Measurements from ENCODE around the gene HTR3A.

The HTR3A gene

DNA sequence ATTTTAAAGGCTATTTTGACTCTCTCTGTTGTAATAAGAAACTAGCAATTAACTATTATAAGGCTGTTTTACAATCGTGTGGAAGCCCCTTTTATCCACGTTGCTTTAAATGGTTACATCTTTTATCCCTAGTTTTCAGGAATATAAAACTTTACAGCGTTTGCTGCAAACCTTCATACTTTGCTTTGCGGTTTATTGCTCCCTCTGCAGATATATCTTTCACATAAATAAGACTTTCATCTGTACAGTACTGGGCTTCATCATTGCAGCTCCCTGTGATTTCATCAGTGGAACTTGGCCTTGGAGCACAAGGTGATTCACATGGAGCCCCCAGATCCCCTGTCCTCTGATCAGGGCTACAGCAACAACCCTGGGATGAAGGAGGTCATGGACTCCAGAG is 25.6 kb downstream of the HTR3A start:
- no peak overlapping the region for H3K4me3 ChIP-seq (ENCODE audit: low read depth, low read length)
- CTCF ChIA-PET = interaction anchor here (3.3 kb wide), 1 partner anchor 260 kb away, joined by 20 read pairs; no protein-coding TSS in a partner anchor
- POLR2A ChIA-PET = no interaction called here
- DNase-seq (ENCODE audit: low read depth, low spot score) = no peak
- TF ChIP-seq, protein P1, sequence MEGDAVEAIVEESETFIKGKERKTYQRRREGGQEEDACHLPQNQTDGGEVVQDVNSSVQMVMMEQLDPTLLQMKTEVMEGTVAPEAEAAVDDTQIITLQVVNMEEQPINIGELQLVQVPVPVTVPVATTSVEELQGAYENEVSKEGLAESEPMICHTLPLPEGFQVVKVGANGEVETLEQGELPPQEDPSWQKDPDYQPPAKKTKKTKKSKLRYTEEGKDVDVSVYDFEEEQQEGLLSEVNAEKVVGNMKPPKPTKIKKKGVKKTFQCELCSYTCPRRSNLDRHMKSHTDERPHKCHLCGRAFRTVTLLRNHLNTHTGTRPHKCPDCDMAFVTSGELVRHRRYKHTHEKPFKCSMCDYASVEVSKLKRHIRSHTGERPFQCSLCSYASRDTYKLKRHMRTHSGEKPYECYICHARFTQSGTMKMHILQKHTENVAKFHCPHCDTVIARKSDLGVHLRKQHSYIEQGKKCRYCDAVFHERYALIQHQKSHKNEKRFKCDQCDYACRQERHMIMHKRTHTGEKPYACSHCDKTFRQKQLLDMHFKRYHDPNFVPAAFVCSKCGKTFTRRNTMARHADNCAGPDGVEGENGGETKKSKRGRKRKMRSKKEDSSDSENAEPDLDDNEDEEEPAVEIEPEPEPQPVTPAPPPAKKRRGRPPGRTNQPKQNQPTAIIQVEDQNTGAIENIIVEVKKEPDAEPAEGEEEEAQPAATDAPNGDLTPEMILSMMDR (IDR thresholded peaks at IDR 0.05; ENCODE audit: insufficient read depth, low read length, missing control alignments) = no peak

GRCh38 chr11:114001416-114001815 is 26.5 kb downstream of the HTR3A start:
- H3K4me3 ChIP-seq (ENCODE audit: low read depth, low read length) = no peak overlapping the region
- TF ChIP-seq, protein P1 (IDR thresholded peaks at IDR 0.05; ENCODE audit: insufficient read depth, low read length, missing control alignments) = no peak
- ChIA-PET POLR2A (no interaction called here), CTCF (interaction anchor here (3.3 to 4.4 kb wide), 2 partner anchors 8 to 260 kb away, joined by 19 to 20 read pairs; no protein-coding TSS in a partner anchor)
- no peak for DNase-seq (ENCODE audit: low read depth, low spot score)

GRCh38 chr11:114008331-114008730 is 33.4 kb downstream of the HTR3A start:
- CTCF ChIA-PET = interaction anchor here (1.0 kb wide), 1 partner anchor 253 kb away, joined by 6 read pairs; no protein-coding TSS in a partner anchor
- no peak overlapping the region for H3K4me3 ChIP-seq (ENCODE audit: low read depth, low read length)
- TF ChIP-seq, protein P1 (IDR thresholded peaks at IDR 0.05; ENCODE audit: insufficient read depth, low read length, missing control alignments) = no peak
- DNase-seq (ENCODE audit: low read depth, low spot score) = no peak
- POLR2A ChIA-PET = no interaction called here

- TF ChIP-seq, protein P1 (IDR thresholded peaks at IDR 0.05; ENCODE audit: insufficient read depth, low read length, missing control alignments) = no peak
- DNase-seq (ENCODE audit: low read depth, low spot score) = no peak
- POLR2A ChIA-PET = no interaction called here
- no peak overlapping the region for H3K4me3 ChIP-seq (ENCODE audit: low read depth, low read length)
- CTCF ChIA-PET = no interaction called here
These were observed 36.0 kb downstream of the HTR3A start for GRCh38 chr11:114010931-114011330.

- DNase-seq (ENCODE audit: low read depth, low spot score) = no peak
- POLR2A ChIA-PET = no interaction called here
- TF ChIP-seq, protein P1 (IDR thresholded peaks at IDR 0.05; ENCODE audit: insufficient read depth, low read length, missing control alignments) = no peak
- no peak overlapping the region for H3K4me3 ChIP-seq (ENCODE audit: low read depth, low read length)
- CTCF ChIA-PET = no interaction called here
These were observed 36.5 kb downstream of the HTR3A start for GRCh38 chr11:114011443-114011842.

DNA sequence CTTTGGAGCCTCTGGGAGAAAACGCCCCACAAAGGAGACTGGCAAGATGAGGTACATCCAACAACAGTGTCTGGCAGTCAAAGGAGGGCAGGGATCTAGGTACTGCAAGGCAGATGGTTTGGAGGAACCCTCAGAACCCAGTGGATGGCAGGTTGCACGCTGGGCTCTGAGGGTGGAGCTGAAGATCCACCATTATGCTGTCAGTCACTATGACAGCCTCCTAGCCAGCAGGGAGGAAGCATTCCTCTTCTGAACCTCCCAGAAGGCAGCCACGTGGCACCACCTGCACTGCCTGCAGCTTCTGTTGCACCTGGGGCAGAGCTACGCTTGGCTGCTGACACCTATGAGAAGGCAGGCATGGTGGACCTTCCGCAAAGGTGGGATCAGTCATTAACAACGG is 40.2 kb downstream of the HTR3A start:
- no peak for DNase-seq (ENCODE audit: low read depth, low spot score)
- ChIA-PET CTCF (interaction anchor here (2.0 kb wide), 1 partner anchor 246 kb away, joined by 5 read pairs; no protein-coding TSS in a partner anchor), POLR2A (no interaction called here)
- TF ChIP-seq, protein P1 (IDR thresholded peaks at IDR 0.05; ENCODE audit: insufficient read depth, low read length, missing control alignments) = no peak
- no peak overlapping the region for H3K4me3 ChIP-seq (ENCODE audit: low read depth, low read length)

Measured in AG04449 (cell line).